ENCODE data around the gene SPEF1.

- TF ChIP-seq POLR2A (IDR thresholded peaks at IDR 0.05): no peak
- TF ChIP-seq, protein P1, sequence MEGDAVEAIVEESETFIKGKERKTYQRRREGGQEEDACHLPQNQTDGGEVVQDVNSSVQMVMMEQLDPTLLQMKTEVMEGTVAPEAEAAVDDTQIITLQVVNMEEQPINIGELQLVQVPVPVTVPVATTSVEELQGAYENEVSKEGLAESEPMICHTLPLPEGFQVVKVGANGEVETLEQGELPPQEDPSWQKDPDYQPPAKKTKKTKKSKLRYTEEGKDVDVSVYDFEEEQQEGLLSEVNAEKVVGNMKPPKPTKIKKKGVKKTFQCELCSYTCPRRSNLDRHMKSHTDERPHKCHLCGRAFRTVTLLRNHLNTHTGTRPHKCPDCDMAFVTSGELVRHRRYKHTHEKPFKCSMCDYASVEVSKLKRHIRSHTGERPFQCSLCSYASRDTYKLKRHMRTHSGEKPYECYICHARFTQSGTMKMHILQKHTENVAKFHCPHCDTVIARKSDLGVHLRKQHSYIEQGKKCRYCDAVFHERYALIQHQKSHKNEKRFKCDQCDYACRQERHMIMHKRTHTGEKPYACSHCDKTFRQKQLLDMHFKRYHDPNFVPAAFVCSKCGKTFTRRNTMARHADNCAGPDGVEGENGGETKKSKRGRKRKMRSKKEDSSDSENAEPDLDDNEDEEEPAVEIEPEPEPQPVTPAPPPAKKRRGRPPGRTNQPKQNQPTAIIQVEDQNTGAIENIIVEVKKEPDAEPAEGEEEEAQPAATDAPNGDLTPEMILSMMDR (IDR thresholded peaks at IDR 0.05): no peak
- no peak for TF ChIP-seq POLR2AphosphoS5 (IDR thresholded peaks at IDR 0.05)
These were observed 20.6 kb upstream of the SPEF1 start for GRCh38 chr20:3801846-3802245.

Data from breast epithelium (tissue), 3 donors.